IPS DF 4.7 (cell line): ENCODE data around the gene KLF12.

Experiments
- DNase-seq: peaks from one replicate; pipeline ENCODE4 v3.0.0-alpha.2; 2013; ENCODE audit warnings: low spot score; ENCODE audit errors: extremely low read depth

The KLF12 gene

DNA sequence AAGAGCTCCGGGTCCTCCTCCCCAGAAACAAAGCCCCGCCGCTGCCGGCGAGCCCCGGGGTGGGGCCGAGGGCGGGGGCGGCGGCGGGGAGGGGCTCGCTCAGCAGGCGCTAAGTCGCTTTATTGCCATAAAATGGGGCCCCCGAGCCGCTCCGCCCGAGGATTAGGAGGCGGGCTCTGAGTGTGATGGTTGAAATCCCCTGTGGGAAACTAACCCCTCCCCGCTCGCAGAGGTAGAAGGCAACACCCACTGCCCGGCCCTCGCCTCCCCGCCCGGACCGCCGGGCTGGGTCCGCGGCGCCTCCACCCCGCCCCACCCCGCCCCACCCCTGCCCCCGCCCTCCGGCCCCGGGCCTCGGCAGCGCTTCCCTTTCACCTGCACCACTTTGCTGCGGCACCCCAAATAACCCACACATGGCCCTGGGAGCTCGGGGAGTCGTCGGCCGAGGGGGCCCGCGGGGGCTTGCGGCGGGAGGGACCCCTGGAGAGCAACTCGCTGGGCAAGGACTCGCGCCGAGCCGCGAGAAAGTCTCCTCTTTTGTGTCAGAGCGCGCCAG lies at the start of gene KLF12:
KLF12 (minus strand) TSS at position 184 of the 556 bp plus-strand sequence.
- no peak for DNase-seq

DNA sequence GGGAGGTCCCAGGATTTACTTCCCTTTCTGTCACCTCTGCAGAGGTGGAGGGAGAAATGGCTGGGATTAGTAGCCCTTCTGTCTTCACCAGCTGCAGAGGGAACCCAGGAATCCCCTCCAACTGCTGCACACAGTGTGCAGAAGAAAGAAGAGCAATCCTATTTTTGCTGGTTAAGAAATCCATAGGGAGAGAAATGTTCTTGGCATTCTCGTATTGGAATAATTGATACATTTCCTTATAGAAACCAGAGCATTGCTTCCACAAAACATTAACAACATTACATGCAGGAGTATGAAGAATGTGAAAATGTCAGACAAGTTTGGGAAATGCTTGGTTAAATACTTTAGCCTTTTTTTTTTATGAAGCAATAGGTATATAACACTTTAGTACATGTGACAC lies 48.3 kb upstream of the KLF12 start:
- no peak for DNase-seq

DNA sequence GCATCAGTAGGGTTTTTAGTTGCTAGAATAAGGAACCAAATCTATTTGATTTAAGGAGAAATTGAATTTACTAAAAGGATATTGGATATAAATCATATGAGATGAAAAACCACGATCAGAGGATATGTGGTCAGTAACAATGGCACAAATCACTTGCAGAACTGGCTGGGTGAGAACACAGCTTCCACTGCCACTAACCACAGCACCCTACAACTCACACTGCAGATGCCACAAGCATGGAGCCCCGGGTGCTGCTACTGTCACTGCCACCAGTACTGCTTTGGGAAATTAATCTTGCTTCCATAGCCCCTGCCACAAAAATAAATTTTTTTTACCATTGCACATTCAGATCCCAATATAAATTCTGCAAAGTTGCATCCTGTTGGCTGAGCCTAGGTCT lies 40.6 kb upstream of the KLF12 start:
- no peak for DNase-seq

DNA sequence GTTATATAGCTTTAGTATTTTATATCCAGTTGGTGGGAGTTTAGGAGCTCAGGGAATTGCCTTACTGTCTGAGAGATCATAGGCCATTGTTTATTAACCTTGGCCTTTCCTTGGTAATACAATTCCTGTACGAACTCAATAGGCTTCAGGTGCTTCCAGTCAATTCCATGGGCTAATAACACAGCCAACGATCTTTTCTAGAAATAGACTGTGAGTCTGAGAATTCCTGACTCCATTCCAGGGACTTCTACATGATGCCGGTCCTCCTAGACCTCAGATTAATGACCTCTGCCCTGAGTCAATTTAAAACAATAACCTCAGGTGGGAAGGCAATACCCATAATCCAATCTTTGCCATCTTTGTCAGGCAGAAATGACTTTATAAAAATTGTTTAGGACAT lies 39.6 kb upstream of the KLF12 start:
- no peak for DNase-seq

DNA sequence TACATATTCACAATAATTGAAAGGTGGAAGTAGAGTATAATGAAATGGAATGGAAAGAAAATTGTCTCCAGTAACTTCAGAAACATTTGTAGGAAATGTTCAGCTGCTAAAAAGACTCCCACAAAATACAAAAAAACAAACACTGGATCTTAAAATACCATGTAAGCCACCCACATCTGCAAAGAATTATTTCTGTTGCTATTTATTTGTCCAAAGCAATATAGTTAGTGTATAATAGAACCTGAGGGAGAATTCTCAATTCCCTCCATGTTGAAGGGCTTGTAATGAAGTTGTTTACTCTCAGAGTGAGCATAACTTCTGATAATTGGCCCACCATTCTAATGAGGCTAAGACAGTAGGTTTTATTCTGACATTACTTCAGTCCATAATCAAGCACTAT lies 37.4 kb upstream of the KLF12 start:
- no peak for DNase-seq

DNA sequence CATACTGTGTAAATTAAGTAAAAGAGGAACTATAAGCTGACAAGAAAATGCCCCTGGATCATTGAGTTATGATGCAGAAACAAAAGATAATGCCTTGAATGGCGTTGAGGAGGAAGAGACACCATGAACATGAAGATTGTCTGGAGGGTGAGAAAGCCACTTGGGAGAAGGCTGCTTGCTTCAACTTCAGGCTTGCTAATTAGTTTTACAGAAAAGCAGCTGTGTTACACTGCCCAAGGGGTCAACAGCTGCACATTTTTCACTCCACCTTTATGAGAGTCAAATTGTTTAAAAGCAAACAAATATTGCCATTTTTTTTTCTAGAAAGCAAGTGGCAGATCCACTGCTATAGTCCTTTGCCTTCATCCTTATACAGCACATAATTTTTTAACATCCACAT lies 35.5 kb upstream of the KLF12 start:
- DNase-seq: no peak

DNA sequence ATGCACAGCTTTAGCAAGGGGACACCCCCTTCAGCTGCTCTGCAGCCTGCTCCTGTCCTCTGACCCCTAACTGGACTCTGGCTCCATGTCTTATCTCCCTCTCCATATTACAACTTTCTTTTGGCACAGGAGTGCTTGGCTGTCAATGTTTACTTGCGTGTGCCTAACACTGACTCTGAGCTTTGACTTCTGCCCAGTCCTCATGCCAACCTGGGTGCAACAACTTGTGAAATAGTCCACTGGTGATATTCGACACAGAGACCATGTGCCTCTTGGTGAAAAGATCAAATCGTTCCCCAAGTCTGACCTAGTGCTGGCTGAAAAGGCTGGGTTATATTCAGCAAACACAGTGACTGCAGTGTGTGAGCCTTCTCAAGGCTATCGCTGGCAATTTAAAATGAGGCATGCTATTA lies 34.1 kb upstream of the KLF12 start:
- no peak for DNase-seq

DNA sequence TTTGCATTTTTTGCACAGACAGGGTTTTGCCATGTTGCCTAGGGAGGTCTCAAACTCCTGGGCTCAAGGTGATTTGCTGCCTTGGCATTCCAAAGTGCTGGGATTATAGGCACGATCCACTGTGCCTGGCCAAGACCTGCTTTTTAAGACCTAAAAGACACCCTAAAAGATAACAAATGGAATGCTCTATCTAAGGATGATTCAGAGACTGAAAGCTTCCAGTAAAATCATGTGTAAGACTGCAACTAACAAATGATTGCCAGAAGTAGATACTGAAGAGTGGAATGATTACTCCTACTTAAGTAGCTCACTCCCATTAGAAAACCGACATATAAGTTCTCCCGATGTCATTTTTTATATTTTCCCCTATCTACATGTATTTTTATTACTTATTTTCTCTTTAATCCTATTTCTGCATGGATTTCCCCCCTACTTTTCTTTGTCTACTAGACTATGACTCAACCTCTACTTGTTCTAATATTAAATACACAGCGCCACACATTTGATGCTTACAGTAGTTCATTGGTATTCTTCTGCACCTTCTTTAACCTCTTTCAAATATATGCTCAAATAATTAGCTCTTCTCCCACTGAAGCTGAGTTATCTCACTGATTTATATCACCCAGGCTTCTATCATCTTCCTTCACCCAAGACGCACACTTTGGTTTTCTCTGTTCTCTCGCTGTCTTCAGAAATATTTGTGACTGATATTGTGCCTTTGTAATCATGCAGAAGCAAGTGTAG lies 32.2 kb upstream of the KLF12 start:
- no peak for DNase-seq

DNA sequence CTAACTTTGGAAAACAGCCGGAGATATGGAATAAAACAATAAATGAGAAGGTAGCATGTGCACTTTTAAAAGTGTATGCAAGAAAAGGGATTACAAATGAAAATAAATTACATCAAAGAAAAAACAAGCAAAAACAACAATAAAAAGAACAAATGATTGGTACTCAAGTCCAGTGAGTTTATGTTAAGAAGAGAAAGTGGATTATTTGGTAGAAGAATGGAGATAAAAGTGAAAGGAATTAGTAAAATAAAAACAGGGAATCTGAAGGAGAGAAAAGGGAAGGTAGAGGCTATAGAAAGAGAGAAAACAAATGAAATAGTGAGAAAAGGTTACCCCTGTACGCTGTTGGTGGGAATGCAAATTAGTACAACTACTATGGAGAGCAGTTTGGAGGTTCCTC lies 28.6 kb upstream of the KLF12 start:
- DNase-seq: no peak

DNA sequence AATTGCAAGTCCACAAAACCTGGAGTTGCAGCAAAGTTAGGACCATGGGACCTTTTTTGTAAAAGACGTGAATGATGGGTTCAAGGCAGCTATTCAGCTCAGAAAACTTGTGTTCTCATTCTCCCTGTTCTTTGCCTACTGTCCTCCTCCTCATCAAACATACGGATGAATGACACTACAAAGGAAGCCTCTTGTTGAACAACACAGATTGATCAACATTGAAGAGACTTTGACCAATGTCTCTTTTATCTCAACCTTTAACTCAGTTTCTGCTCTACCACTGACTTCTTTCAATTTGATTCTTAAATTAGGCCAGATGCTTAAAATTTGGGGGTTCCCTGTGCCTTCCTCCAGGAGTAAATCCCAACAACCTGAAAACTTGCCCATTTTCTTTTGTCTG lies 27.9 kb upstream of the KLF12 start:
- no peak for DNase-seq

DNA sequence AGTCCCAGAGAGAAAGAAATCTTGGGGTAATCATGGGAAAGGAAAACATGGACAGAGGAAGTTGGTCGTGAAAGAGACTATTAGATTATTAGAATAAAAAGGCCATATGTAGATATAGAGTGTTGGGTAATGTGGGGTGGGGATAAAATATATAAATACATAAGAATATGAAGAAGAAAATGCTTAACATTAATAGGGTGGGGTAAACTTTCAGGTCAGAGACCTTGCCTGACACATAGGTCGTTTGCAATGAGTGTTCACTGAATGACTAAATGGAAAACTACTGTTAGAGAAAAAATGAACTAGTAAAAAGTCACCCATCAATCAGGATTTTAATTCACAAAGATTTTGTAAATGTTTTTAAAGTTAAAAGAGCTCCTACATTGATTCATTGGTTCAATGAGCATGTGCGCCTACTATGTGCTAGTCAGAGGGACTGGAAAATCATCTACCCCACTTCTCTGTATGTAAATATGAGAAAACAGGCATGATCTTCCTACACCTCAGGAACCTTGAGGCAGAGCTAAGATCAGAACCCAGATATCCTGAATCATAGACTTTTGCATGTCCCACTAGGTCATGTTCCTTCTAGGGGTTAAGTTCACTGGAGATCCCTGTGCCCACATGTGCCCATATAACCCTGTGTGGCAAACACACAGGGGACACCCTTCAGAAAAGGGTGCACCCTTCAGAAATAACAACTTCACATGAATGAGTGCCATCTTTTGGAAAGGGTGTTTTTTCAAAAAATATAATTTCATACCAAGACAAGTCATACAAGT lies 24.6 kb upstream of the KLF12 start:
- no peak for DNase-seq

DNA sequence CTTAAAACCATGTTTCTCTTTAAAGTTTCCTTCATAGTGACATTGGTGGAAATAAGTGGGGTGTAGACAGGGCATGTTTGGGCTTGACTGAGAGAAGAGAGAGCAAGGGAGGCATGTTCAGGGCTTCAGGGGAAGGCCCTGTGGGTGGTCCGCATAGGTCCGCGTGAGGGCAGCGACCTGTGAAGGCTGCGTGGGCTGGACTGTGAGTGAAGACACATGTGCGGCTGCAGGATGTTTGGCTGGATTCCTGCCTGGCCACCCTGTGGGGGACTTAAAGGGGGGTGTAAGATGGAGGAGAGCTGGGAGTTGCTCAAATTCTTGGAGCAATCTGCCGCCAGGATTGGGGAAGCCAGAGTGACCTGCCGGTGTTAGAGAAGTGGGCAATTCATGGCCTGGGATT lies 23.8 kb upstream of the KLF12 start:
- no peak for DNase-seq

DNA sequence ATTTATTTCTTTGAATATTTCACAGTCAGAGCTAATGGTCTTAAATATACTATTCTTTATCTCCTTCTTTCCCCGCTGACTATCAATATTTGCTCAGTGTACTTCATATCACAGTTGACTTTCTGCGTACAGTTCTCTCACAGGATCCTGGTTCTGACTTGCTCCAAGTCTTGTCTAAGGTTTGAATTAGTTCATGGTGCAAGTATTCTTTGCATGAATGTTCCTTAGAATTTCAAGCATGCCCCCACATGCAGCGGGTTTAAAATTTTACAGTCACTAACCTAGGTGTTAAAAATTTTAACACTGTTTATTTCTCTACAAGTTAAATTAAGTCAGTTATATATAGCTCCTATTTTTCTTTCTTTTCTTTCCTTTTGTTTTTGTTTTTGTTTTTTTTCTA lies 20.8 kb upstream of the KLF12 start:
- DNase-seq: no peak

DNA sequence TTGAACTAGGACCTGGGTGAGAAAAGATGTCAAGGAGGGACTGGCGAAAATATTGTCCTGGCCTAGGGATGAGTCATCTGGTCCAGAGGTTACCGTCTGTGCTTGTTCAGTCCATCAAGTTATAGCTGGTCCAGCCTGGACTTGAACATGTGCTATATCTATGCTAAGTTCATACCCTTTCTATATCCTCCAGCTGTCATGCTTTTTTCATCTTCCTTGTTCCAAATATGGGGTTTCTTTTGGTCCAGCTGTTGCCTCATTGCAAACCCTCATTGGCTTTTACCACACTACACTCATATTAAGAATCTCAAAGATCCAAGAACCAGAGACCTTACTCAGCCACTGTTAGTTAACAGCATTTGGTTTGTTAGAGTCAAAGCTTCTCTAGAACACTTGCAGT lies 19.1 kb upstream of the KLF12 start:
- no peak for DNase-seq

DNA sequence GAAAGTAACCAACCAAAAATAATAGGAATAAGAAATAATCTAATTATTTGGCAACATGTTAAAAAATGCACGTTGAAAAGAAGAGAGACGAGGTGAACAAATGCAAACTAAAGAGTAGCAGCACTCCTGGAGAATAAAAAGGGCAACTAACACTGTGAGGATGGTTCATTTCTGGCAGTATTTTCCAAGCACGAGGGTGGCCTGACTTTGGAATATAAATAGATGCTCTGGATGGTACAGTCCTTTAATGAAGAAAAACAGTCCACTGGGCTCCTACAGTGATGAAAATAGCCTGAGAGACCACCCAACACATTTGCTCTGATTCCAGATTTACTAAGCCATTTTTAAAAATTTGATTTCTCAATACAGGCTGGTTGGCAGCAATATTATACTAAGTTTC lies 17.7 kb upstream of the KLF12 start:
- no peak for DNase-seq

DNA sequence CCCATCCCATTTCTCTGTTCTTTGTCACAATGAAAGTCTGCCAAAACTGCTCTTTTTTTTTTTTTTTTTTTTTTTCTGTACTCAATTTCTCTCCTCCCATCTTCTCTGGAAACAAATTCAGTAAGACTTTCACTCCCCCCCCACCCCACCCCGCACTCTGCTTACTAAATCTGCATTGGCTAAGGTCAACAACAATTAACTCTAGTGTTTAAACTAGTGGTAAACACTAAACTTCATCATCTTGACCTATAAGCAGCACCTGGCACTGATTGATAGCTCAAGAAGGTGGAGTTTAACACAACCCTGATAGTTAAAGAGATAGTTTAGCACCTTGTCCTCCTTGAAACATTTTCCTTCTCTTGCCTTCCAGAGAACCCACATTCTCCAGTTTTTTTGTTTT lies 14.1 kb upstream of the KLF12 start:
- DNase-seq: no peak

DNA sequence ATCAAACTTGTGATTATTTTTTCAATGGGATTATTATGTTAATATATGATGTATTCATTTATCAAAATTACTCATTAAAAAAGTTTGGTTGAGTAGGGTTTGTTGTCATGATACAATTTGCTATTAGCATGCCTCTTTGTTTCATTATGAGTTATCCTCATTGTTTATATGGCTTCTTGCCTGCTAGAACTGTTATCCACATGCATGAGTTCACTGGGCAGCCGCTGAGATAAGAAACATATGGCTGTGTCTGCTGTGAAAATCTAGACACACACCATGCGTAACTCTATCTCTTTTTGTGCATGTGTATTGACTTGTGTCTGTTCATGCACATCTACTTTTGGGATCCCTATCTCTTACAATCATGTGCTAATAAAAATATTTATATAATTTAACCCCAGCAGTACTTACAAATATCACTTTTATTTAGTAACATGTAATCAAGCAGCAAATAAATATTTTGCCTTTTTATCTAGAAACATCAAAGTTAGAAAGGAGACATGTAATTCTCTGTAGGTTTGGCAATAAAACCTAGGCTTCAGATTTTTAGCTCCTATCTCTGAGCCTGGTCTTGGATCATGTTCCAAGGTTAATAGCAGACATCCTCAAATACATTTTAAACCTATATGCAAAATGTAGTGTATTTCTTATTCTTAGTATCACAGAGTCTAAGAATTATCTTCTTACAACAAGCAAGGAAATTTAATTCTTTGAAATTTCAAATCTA lies 11.2 kb upstream of the KLF12 start:
- DNase-seq: no peak

DNA sequence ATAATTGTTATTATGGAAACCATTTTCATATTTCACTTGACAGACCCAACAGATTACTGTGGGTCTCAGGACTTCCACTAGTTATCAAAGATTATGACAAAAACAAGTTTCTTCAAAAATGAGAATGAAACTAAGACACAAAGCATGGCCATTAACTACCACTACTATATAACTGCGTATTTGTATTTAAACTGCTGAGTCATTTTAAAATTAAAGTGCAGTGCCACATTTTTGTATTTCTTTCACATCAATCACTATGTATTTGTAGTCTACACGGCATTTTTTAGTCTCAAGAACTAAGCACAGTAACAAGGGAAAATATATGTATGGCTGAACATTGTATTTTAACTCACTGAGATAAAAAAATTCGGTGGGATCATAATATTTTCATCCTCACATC lies 10.1 kb upstream of the KLF12 start:
- DNase-seq: no peak

DNA sequence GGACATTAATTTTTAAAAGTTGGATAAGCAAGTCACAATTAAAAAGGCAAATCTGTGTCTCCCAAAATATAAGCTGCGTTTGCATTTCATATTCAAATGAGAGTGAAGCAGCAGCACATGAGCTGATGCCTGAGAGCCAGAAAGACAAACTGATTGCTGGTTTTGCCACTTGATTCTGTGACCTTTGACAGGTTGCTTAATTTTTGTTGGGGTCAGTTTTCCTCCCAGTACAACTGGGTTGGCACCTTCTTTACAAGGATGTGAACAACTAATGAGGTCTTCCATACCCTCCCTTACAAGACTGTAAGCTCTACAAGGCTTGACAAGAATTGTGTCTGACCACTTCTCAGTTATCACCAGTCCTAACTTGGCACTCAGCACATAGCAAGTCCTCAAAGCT lies 8.1 kb upstream of the KLF12 start:
- DNase-seq: no peak

DNA sequence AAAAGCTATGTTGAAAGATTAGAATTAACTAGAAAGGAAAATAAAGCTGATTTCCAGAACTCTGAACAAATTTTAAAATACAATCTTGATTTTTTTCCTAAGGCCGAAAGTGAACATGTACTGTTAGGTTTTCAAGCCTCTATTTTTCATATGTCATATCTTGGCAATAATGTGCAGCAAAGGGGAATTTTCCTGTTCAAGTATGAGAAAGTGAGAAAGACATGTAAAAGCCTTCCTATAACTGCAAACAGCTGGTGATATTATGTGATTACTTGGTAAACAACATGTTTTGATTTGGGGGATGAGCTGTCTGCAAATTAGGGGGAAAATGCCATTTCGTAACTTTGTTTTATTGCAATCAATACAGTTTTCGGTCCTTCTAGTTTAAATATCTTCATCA lies 4.0 kb upstream of the KLF12 start:
- DNase-seq: no peak

DNA sequence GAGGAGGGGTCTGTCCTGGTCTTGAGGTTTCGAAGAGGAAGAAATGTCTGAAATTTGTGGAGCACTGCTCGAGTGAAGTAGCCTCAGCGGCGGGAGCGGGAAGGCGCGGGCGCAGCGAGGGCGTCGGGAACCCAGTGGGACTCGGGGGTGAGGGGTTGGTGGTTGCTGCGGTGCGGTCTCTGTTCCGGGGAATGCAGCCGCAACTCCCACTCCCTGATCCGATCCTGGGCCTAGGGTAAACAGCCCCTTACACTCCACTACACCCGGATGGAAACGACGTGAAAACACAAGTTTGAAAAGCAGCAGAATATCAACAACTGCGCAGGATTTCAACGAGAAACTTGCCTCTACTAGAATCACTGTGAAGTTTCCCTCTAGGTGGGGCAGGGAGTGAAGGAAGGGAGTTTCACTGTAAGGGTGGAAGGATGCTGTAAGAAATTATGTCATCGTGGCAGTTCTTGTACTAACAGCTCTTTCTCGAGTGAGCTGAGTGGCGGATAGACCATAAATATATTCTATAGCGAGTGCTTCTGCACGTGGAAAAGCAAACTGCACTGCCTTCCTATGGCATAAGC lies 2.0 kb upstream of the KLF12 start:
- DNase-seq: no peak
